ENCODE data around the gene C1QTNF1. TPM values are rescaled to one million over a fixed set of nuclear protein-coding genes. Genes with fewer than 3 reads are reported as not detected.

The C1QTNF1 gene
- total and polyA plus RNA-seq, 9 of the 15 experiments (the other 6 are each of a cell fraction or from before 2014, with no cell fraction given) = 0.09 TPM; not detected in 8

DNA sequence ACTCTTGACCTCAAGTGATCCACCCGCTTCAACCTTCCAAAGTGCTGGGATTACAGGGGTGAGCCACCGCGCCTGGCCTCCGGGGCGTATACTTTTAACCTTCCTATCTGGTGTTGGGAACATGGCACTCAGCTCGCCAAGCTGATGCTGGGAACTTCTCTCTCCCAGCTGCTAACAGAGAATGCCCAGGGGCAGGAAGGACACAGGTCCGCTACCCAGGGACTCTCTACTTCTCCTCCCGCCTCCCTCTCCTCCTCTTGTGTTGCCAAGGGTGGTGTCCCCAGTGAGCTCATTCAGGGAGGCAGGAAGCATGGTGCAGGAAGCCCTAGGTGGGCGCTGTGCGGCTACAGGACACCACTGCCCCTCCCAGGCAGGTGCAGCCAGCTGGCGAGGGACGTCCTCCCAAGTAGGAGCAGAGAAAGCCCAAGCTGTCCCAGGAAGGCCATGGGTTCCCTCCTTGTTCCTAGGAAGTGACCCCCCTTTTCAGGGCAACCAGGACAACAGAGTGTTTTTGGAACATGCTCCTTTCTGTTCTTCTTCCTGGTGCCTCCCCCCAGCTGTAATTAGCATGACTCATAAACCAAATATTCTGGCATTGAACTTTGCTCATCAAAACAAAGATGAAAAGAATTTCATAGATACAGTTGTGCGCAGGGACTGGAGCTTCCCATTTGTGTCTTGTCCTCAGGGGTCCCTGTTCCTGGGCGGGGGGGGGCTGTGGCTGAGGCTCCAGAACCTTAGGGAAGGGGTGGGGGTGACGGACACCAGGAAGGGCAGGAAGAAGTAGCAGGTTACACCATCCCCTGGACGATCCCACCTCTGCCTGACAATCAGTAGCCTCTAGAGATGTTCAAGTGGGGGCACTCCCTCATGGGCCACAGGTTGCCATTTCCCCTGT, 2.7 kb downstream of the C1QTNF1 start (continued):
- no peak for TF ChIP-seq SMARCA5 (IDR thresholded peaks at IDR 0.05)
- no peak for TF ChIP-seq MYNN (IDR thresholded peaks at IDR 0.05)
- TF ChIP-seq MYNN (CRISPR knock-in tag; IDR thresholded peaks at IDR 0.05) = no peak
- TF ChIP-seq ATF3 (IDR thresholded peaks at IDR 0.05) = peak; percentile 46; the same call in 1 of the 2 replicates
- TF ChIP-seq ATF3 (CRISPR knock-in tag; conservative IDR thresholded peaks at IDR 0.05) = no peak
- peak; percentile 76 for TF ChIP-seq FOSL1 (tag; conservative IDR thresholded peaks at IDR 0.05)
- TF ChIP-seq HDAC6 (IDR thresholded peaks at IDR 0.05; ENCODE audit: low read depth, low read length) = no peak
- no peak for TF ChIP-seq RNF2 (IDR thresholded peaks at IDR 0.05)
- no peak for TF ChIP-seq C11orf30 (IDR thresholded peaks at IDR 0.05; ENCODE audit: low read depth)
- TF ChIP-seq NR2C2 (CRISPR knock-in tag; IDR thresholded peaks at IDR 0.05) = no peak
- 0 out of 2 replicates have a peak, but pooled peaks have one; percentile 5 for TF ChIP-seq NR2C2 (tag; IDR thresholded peaks at IDR 0.05)
- TF ChIP-seq TEAD4 (IDR thresholded peaks at IDR 0.05; ENCODE audit: low read length) = 0 out of 2 replicates have a peak, but pooled peaks have one; percentile 17
- TF ChIP-seq TEAD4 (CRISPR knock-in tag; IDR thresholded peaks at IDR 0.05; ENCODE audit: borderline replicate concordance) = no peak
- no peak for TF ChIP-seq SETDB1 (IDR thresholded peaks at IDR 0.05; ENCODE audit: low read length)
- no peak for TF ChIP-seq ZNF717 (CRISPR knock-in tag; IDR thresholded peaks at IDR 0.05)
- no peak for TF ChIP-seq ESRRB (CRISPR knock-in tag; IDR thresholded peaks at IDR 0.05; ENCODE audit: borderline replicate concordance)
- no peak for TF ChIP-seq ZNF780A (CRISPR knock-in tag; IDR thresholded peaks at IDR 0.05)
- TF ChIP-seq, protein P1, sequence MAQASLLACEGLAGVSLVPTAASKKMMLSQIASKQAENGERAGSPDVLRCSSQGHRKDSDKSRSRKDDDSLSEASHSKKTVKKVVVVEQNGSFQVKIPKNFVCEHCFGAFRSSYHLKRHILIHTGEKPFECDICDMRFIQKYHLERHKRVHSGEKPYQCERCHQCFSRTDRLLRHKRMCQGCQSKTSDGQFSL (CRISPR knock-in tag; IDR thresholded peaks at IDR 0.05) = no peak
- TF ChIP-seq, protein P1 (tag; IDR thresholded peaks at IDR 0.05) = 0 out of 4 replicates have a peak, but pooled peaks of 1 of the 2 experiments have one; percentile 21
- no peak for TF ChIP-seq CREBBP (IDR thresholded peaks at IDR 0.05; ENCODE audit: low read depth, low read length)
- no peak for TF ChIP-seq PHB (CRISPR knock-in tag; IDR thresholded peaks at IDR 0.05)
- TF ChIP-seq TFAP4 (CRISPR knock-in tag; IDR thresholded peaks at IDR 0.05; ENCODE audit: borderline replicate concordance) = peak; percentile 36; the same call in 1 of the 2 replicates
- no peak for TF ChIP-seq NCOA6 (IDR thresholded peaks at IDR 0.05)

Data from K562 (cell line).